T-cell (primary cell): ENCODE results near the gene LTB4R2. TPM values are rescaled to one million over a fixed set of nuclear protein-coding genes. Genes with fewer than 3 reads are reported as not detected.

Experiments used
- ATAC-seq, 4 experiments: fragments of 200-7000 bp in 3 of 4; fragments of 150-1000 bp in 1 of 4; cut with Tn5 transposase; replicated peaks in 1 of 4; 1 replicate in 3 of 4; 2 replicates in 1 of 4; pipeline ENCODE4 v1.10.0; 2021; ENCODE audit warnings: moderate library complexity in 3 of 4, mild to moderate bottlenecking in 2 of 4, moderate number of reproducible peaks in 1 of 4
- CTCF ChIA-PET, 2 donors: fragments of 300-600 bp; sonication (Branson Sonifier 250); formaldehyde crosslinking; loops; one replicate each; lab custom pipeline; 2022; ENCODE audit warnings: antibody characterized with exemption in 2 of 2; lab: Charles Lee
- POLR2A ChIA-PET, 2 donors: fragments of 300-600 bp; sonication (Branson Sonifier 250); formaldehyde crosslinking; loops; one replicate each; lab custom pipeline; 2022; ENCODE audit warnings: antibody characterized with exemption in 2 of 2; lab: Charles Lee
- DNase-seq, 35 experiments: peaks; one replicate each; pipeline versions ENCODE4 v3.0.0 to v3.0.0-alpha.2; 2013 to 2023
- H3K27ac ChIP-seq: one replicate; pipeline ENCODE4 v1.5.1; 2013; ENCODE audit warnings: low read length
- H3K27me3 ChIP-seq, 2 experiments: replicated peaks in 1 of 2; 1 replicate in 1 of 2; 2 replicates in 1 of 2; pipeline versions ENCODE4 v1.6.1 to v1.7.0; 2013; ENCODE audit warnings: low read length in 1 of 2, mixed read lengths in 1 of 2; ENCODE audit not compliant: control insufficient read depth in 2 of 2, insufficient read depth in 2 of 2; ENCODE audit errors: extremely low read depth in 1 of 2
- H3K36me3 ChIP-seq, 2 donors: 1 replicate in 1 of 2; 2 replicates in 1 of 2; pipeline versions ENCODE4 v1.6.1 to v1.7.0; 2013; ENCODE audit warnings: low read length in 1 of 2; ENCODE audit not compliant: control insufficient read depth in 2 of 2, insufficient read depth in 1 of 2; ENCODE audit errors: extremely low read depth in 1 of 2
- H3K4me1 ChIP-seq, 2 experiments: 1 replicate in 1 of 2; 2 replicates in 1 of 2; pipeline versions ENCODE4 v1.6.1 to v1.7.0; 2013; ENCODE audit warnings: low read length in 2 of 2, mixed read lengths in 1 of 2; ENCODE audit not compliant: insufficient read depth in 2 of 2, control insufficient read depth in 1 of 2; ENCODE audit errors: extremely low read depth in 1 of 2
- H3K4me3 ChIP-seq, 2 donors: 1 replicate in 1 of 2; 2 replicates in 1 of 2; pipeline versions ENCODE4 v1.5.1 to v1.7.0; 2013; ENCODE audit warnings: mild to moderate bottlenecking in 2 of 2, low read length in 1 of 2, moderate library complexity in 1 of 2; ENCODE audit not compliant: control insufficient read depth in 1 of 2; ENCODE audit errors: extremely low read depth in 1 of 2
- H3K9me3 ChIP-seq: 2 replicates; pipeline ENCODE4 v1.7.0; 2013
- H3K27ac Mint-ChIP-seq, 2 donors: one replicate each; pipeline ENCODE4 v1.8.0; 2020 to 2021; ENCODE audit warnings: mild to moderate bottlenecking in 2 of 2, mixed read lengths in 2 of 2
- H3K27me3 Mint-ChIP-seq, 2 donors: one replicate each; pipeline ENCODE4 v1.8.0; 2021 to 2022; ENCODE audit warnings: mixed read lengths in 2 of 2
- H3K36me3 Mint-ChIP-seq: one replicate; pipeline ENCODE4 v1.8.0; 2021; ENCODE audit warnings: mixed read lengths
- H3K4me1 Mint-ChIP-seq, 3 donors: one replicate each; pipeline ENCODE4 v1.8.0; 2020 to 2022; ENCODE audit warnings: mixed read lengths in 3 of 3, mild to moderate bottlenecking in 1 of 3
- H3K4me3 Mint-ChIP-seq, 3 donors: one replicate each; pipeline ENCODE4 v1.8.0; 2020 to 2022; ENCODE audit warnings: mild to moderate bottlenecking in 3 of 3, mixed read lengths in 3 of 3, moderate library complexity in 3 of 3
- H3K9me3 Mint-ChIP-seq, 3 donors: one replicate each; pipeline ENCODE4 v1.8.0; 2020 to 2022; ENCODE audit warnings: mixed read lengths in 3 of 3
- WGBS: methylation state at CpG from one replicate; pipeline ENCODE4 v1.1.5; 2013; ENCODE audit warnings: missing lambda C conversion rate; ENCODE audit not compliant: insufficient coverage; 5-methylcytosine and 5-hydroxymethylcytosine counted together
- total RNA-seq, 35 experiments: library from RNA in 6 of 35; stranded (reverse) in 6 of 35; fragments of 120-200 nt in 1 of 35; gene quantifications; one replicate each; pipeline versions ENCODE4 v1.2.1 to v1.2.4 and lab custom pipeline; 2013 to 2026

LTB4R2 gene
- total RNA-seq, 5 donors from 2014 or later (not counting 1 experiment from before 2014, with no cell fraction given), result 18.6 to 25.2 (median 20.3) TPM

DNA sequence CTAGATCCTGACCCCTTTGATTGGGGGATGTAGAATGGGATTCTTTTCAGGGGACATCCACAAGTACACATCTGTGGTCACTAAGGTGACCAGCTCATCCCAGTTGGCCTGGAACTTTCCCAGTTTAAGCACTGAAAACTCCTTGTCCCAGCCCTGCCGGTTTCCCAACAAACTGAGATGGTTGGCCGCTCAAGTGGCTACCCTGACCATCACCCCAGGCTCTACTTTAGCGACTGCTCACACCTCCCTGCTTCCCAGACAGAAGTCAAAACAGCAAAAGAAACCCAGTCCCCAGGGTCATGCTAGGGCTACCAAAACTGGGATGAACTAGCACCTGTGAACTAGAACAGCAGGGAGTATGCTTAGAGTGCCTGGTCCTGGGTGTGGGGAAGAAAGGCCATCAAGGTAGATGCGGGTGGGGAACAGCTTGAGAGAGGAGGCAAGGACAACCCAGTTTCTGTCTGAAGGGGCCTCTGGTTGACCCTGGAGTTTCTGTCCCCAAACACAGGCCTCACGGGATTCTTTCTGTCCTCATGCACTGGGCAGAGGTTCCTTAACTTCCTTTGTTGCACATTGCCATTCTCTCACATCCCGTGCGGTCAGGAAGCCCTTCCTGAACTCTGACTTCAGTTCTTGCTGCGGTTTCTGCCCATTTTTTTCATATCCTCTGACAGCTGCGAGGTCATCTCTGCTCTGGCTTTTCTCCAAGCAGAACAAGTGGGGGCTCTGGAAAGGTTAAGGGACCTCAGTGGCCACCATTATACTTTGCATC lies 3.0 kb downstream of the LTB4R2 start:
- Histone ChIP-seq H3K9me3 (no peaks in the 10 kb centered on the region), H3K27ac (peak overlapping the region; percentile 77), H3K4me3 (no peak overlapping the region), H3K27me3 (no peaks in the 10 kb centered on the region), H3K4me1 (peaks cover 39 to 76% of the 10 kb centered on the region in 2 experiments), H3K36me3 (no peaks in the 10 kb centered on the region)
- Mint-ChIP-seq H3K36me3 (peaks cover 7% of the 10 kb centered on the region), H3K9me3 (no peaks in the 10 kb centered on the region), H3K27ac (peak overlapping the region; percentile 94), H3K4me3 (peak overlapping the region; percentile 74 to 83 (median 77)), H3K4me1 (peaks cover 68 to 77% (median 73%) of the 10 kb centered on the region in 3 donors), H3K27me3 (no peaks in the 10 kb centered on the region)
- peak in 13 of 35 experiments; percentile 19 to 67 (median 33) for DNase-seq
- ChIA-PET CTCF (interaction anchor here (0.6 to 1.4 kb wide), 8 partner anchors 13 to 118 kb away, joined by 3 to 4 read pairs (median 3); partner anchors contain the start of genes DHRS1 (in 1 of the 2) and NOP9 (in 1 of the 2)), POLR2A (interaction anchor here in 1 of 2 donors (0.5 to 1.0 kb wide), 3 partner anchors 13 to 172 kb away, joined by 3 to 4 read pairs (median 3); partner anchors contain the start of genes DHRS1, EMC9, NOP9 and TM9SF1)
- 59% methylated on average over 5 of the region's 9 CpGs for WGBS
- no peak for ATAC-seq

DNA sequence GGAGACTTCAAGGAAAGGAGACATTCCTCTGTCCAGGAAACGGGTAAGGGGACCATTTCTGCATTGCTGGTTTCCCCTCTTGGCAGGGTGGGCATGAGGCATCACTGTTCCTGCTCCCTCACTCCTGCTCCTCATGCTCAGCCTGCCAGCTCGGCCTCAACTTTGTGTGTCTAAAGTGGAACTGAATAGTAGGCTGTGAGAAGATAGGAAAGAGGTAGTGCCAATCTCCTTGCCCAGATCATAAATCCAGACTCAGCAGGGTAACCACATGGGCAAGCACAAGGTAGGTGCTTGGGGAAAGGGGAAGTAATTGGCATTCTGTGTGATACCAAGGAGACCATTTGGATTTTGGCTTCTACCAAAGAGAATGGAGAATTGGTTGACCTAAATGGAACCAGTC lies 4.0 kb downstream of the LTB4R2 start:
- Histone ChIP-seq H3K4me3 (no peak overlapping the region), H3K36me3 (no peaks in the 10 kb centered on the region), H3K4me1 (peaks cover 39 to 66% of the 10 kb centered on the region in 2 experiments), H3K9me3 (no peaks in the 10 kb centered on the region), H3K27ac (peak overlapping the region; percentile 77), H3K27me3 (no peaks in the 10 kb centered on the region)
- H3K4me1 Mint-ChIP-seq, result peaks cover 61 to 67% (median 67%) of the 10 kb centered on the region in 3 donors
- no CpG with 5 or more reads among the region's 2 CpGs for WGBS
- DNase-seq, result no peak
- ATAC-seq, result no peak
- H3K9me3 Mint-ChIP-seq, result no peaks in the 10 kb centered on the region
- ChIA-PET CTCF (interaction anchor here (0.6 to 0.8 kb wide), 3 partner anchors 65 to 356 kb away, joined by 3 read pairs; no protein-coding TSS in a partner anchor), POLR2A (interaction anchor here in 1 of 2 donors (0.6 to 1.0 kb wide), 3 partner anchors 14 to 173 kb away, joined by 3 to 4 read pairs (median 3); partner anchors contain the start of genes DHRS1, EMC9 and NOP9)
- H3K36me3 Mint-ChIP-seq, result peaks cover 4% of the 10 kb centered on the region
- H3K27me3 Mint-ChIP-seq, result no peaks in the 10 kb centered on the region
- peak overlapping the region; percentile 94 for H3K27ac Mint-ChIP-seq
- H3K4me3 Mint-ChIP-seq, result peak overlapping the region; percentile 43 to 74 (median 59)

DNA sequence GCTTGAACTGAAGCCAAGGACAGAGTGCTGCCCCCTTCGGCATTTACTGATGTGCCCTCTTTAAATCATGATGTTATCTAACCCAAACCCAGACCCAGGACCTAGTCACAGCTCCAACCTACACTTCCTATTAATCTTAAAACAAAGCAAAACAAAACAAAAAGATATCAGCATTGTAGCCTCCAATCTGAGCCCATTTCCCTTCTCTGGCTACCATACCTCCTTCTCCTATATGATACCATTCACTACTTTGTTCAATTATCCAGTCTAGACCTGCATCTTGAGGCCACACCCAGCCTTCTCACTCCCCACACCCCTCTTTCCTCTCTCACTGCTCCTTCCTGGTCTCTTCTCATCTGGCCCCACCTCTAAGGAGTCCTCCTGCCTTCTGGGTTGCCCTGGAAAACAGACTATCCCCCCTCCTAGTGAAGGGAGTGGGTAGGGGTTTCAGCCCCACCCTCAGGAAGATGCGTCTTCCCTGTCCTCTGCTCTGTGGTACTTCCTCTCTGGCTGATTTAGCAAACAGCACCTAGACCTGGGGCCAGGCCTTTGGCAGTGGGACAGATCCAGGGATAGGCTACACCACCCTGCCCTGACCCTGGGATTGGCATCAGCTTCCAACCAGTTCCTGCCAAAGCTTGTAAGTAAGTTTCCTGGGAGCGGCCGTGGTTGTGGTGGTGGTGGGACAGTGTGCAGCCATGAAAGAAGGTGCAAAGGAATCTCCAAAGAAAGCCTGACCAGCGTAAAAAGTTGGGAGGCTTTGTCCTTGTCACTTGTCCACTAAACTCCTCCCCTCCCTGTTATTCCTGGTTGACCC lies 4.6 kb downstream of the LTB4R2 start:
- CTCF ChIA-PET, result interaction anchor here in 1 of 2 donors (0.8 kb wide), 1 partner anchor 84 kb away, joined by 3 read pairs; no protein-coding TSS in a partner anchor
- POLR2A ChIA-PET, result interaction anchor here in 1 of 2 donors (0.6 kb wide), 1 partner anchor 15 kb away, joined by 3 read pairs; no protein-coding TSS in a partner anchor
- H3K27me3 Mint-ChIP-seq, result peaks cover 0 to 3% of the 10 kb centered on the region in 2 donors
- peaks cover 59 to 61% (median 60%) of the 10 kb centered on the region in 3 donors for H3K4me1 Mint-ChIP-seq
- H3K36me3 Mint-ChIP-seq, result peaks cover 4% of the 10 kb centered on the region
- WGBS, result 58% methylated on average over 2 of the region's 5 CpGs
- Histone ChIP-seq H3K27me3 (no peaks in the 10 kb centered on the region), H3K4me3 (no peak overlapping the region), H3K27ac (peak overlapping the region; percentile 77), H3K9me3 (no peaks in the 10 kb centered on the region), H3K36me3 (no peaks in the 10 kb centered on the region), H3K4me1 (peaks cover 39 to 60% of the 10 kb centered on the region in 2 experiments)
- ATAC-seq, result no peak
- H3K27ac Mint-ChIP-seq, result peak overlapping the region; percentile 94
- no peaks in the 10 kb centered on the region for H3K9me3 Mint-ChIP-seq
- H3K4me3 Mint-ChIP-seq, result peak overlapping the region in 2 of 3 donors; percentile 10 to 74
- no peak for DNase-seq

DNA sequence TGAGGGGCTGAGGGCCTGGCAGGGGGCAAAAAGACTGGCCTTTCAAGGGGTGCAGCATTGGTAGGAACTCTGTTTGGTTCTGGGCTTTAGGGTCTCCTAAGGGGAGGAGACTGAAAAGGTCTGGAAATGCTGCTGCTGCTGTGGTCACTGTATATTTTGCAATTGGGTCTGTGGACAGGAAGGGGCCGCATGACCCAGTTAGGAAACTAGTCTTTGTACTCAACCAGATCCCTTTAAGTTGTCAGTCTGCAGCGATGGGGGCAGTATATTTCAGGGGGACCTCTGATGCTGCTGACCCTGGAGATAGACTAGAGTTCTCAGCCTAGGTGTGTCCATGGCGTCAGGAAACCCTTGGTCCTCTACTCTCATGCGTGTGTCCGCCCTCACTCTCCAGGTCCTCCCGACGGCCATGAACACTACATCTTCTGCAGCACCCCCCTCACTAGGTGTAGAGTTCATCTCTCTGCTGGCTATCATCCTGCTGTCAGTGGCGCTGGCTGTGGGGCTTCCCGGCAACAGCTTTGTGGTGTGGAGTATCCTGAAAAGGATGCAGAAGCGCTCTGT lies 5.4 kb downstream of the LTB4R2 start:
- H3K27ac ChIP-seq, result no peak overlapping the region
- Mint-ChIP-seq H3K36me3 (peaks cover 4% of the 10 kb centered on the region), H3K27me3 (peaks cover 1 to 3% of the 10 kb centered on the region in 2 donors), H3K9me3 (no peaks in the 10 kb centered on the region), H3K4me1 (peaks cover 51 to 53% (median 53%) of the 10 kb centered on the region in 3 donors), H3K27ac (peak overlapping the region; percentile 72 to 94), H3K4me3 (peak overlapping the region in 2 of 3 donors; percentile 3 to 74)
- CTCF ChIA-PET, result interaction anchor here in 1 of 2 donors (0.6 kb wide), 1 partner anchor 18 kb away, joined by 4 read pairs; no protein-coding TSS in a partner anchor
- H3K4me1 ChIP-seq, result peaks cover 32 to 52% of the 10 kb centered on the region in 2 experiments
- no peak for DNase-seq
- WGBS, result 88% methylated on average over 4 of the region's 10 CpGs
- no peak overlapping the region for H3K4me3 ChIP-seq
- no peaks in the 10 kb centered on the region for H3K36me3 ChIP-seq
- POLR2A ChIA-PET, result interaction anchor here in 1 of 2 donors (0.6 kb wide), 1 partner anchor 107 kb away, joined by 4 read pairs; no protein-coding TSS in a partner anchor
- no peaks in the 10 kb centered on the region for H3K9me3 ChIP-seq
- ATAC-seq, result no peak
- H3K27me3 ChIP-seq, result no peaks in the 10 kb centered on the region

DNA sequence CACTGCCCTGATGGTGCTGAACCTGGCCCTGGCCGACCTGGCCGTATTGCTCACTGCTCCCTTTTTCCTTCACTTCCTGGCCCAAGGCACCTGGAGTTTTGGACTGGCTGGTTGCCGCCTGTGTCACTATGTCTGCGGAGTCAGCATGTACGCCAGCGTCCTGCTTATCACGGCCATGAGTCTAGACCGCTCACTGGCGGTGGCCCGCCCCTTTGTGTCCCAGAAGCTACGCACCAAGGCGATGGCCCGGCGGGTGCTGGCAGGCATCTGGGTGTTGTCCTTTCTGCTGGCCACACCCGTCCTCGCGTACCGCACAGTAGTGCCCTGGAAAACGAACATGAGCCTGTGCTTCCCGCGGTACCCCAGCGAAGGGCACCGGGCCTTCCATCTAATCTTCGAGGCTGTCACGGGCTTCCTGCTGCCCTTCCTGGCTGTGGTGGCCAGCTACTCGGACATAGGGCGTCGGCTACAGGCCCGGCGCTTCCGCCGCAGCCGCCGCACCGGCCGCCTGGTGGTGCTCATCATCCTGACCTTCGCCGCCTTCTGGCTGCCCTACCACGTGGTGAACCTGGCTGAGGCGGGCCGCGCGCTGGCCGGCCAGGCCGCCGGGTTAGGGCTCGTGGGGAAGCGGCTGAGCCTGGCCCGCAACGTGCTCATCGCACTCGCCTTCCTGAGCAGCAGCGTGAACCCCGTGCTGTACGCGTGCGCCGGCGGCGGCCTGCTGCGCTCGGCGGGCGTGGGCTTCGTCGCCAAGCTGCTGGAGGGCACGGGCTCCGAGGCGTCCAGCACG lies 6.1 kb downstream of the LTB4R2 start:
- Histone ChIP-seq H3K27ac (no peak overlapping the region), H3K4me1 (peaks cover 30 to 49% of the 10 kb centered on the region in 2 experiments), H3K4me3 (no peak overlapping the region), H3K27me3 (no peaks in the 10 kb centered on the region), H3K36me3 (no peaks in the 10 kb centered on the region), H3K9me3 (no peaks in the 10 kb centered on the region)
- H3K27me3 Mint-ChIP-seq, result peaks cover 2 to 3% of the 10 kb centered on the region in 2 donors
- 96% methylated on average over 66 of the region's 70 CpGs for WGBS
- ChIA-PET CTCF (interaction anchor here (0.6 kb wide), 2 partner anchors 17 to 18 kb away, joined by 3 to 4 read pairs; no protein-coding TSS in a partner anchor), POLR2A (interaction anchor here in 1 of 2 donors (0.6 kb wide), 1 partner anchor 106 kb away, joined by 4 read pairs; no protein-coding TSS in a partner anchor)
- H3K9me3 Mint-ChIP-seq, result no peaks in the 10 kb centered on the region
- H3K4me3 Mint-ChIP-seq, result peak overlapping the region in 1 of 3 donors; percentile 74
- peaks cover 50 to 51% (median 50%) of the 10 kb centered on the region in 3 donors for H3K4me1 Mint-ChIP-seq
- no peak overlapping the region for H3K27ac Mint-ChIP-seq
- DNase-seq (no peak), ATAC-seq (no peak)
- peaks cover 4% of the 10 kb centered on the region for H3K36me3 Mint-ChIP-seq
